Thyroid gland (tissue), 4 donors: ENCODE results near the gene NDUFB2. TPM values are rescaled to one million over a fixed set of nuclear protein-coding genes. Genes with fewer than 3 reads are reported as not detected.
A peak's percentile ranks its signal among the peaks of the same experiment; 100 is the strongest.

ENCODE experiments used
- DNase-seq, 2 donors: peaks; one replicate each; pipeline ENCODE4 v3.0.0-alpha.2; 2019
- H3K27ac ChIP-seq, 3 donors: fragments of 200-600 bp; sonication (generic); 1 replicate in 2 of 3; 2 replicates in 1 of 3; pipeline ENCODE4 v1.5.1; 2016 to 2019; ENCODE audit warnings: mild to moderate bottlenecking in 1 of 3, moderate library complexity in 1 of 3
- H3K27me3 ChIP-seq: fragments of 200-600 bp; sonication (generic); one replicate; pipeline ENCODE4 v1.5.1; 2019
- H3K36me3 ChIP-seq, 2 donors: fragments of 200-600 bp; sonication (generic); one replicate each; pipeline ENCODE4 v1.5.1; 2016 to 2019
- H3K4me1 ChIP-seq, 2 donors: fragments of 200-600 bp; sonication (generic); one replicate each; pipeline ENCODE4 v1.5.1; 2017 to 2019
- H3K4me3 ChIP-seq, 3 donors: fragments of 200-600 bp; sonication (generic); replicated peaks in 1 of 3; 1 replicate in 2 of 3; 2 replicates in 1 of 3; pipeline ENCODE4 v1.5.1; 2016; ENCODE audit warnings: mild to moderate bottlenecking in 1 of 3
- H3K9me3 ChIP-seq: fragments of 200-600 bp; sonication (generic); one replicate; pipeline ENCODE4 v1.5.1; 2017
- CTCF ChIP-seq, 6 experiments: fragments of 200-600 bp in 3 of 6; fragments of 450-650 bp in 3 of 6; sonication (generic) in 3 of 6; IDR thresholded peaks; one replicate each; pipeline ENCODE4 v1.5.1; 2016 to 2019; ENCODE audit warnings: antibody characterized with exemption in 6 of 6, mild to moderate bottlenecking in 2 of 6, inconsistent platforms in 1 of 6, moderate library complexity in 1 of 6
- POLR2A ChIP-seq, 2 donors: fragments of 450-650 bp; IDR thresholded peaks; one replicate each; pipeline ENCODE4 v1.6.1; 2017; ENCODE audit warnings: antibody characterized with exemption in 2 of 2, mild to moderate bottlenecking in 2 of 2, moderate library complexity in 1 of 2
- WGBS, 2 donors: methylation state at CpG; one replicate each; pipeline ENCODE4 v1.1.5; 2017; 5-methylcytosine and 5-hydroxymethylcytosine counted together
- intact Hi-C: fragments of 100-400 bp; cut with DNase I; formaldehyde crosslinking; loops from one replicate; pipeline ENCODE4 v1.15.1; 2023
- total RNA-seq, 4 donors: library from RNA; depleted of rRNA; stranded (reverse); fragments of >200 nt; gene quantifications; one replicate each; pipeline ENCODE4 v1.2.3, GENCODE V29; 2016

NDUFB2 gene
- total RNA-seq, 4 donors from 2014 or later, result 213 to 955 (median 698) TPM

- Histone ChIP-seq H3K27me3 (no peaks in the 10 kb centered on the region), H3K4me3 (no peak overlapping the region), H3K9me3 (no peaks in the 10 kb centered on the region), H3K36me3 (no peaks in the 10 kb centered on the region), H3K4me1 (peaks cover 12 to 15% of the 10 kb centered on the region in 2 donors), H3K27ac (no peak overlapping the region)
- TF ChIP-seq CTCF (IDR thresholded peaks at IDR 0.05) (peak; percentile 75 to 91 (median 84)), POLR2A (IDR thresholded peaks at IDR 0.05) (no peak)
- intact Hi-C loops, result loop anchor here (2.0 kb wide), 1 partner anchor 137 kb away; no protein-coding TSS in a partner anchor
- WGBS, 2 donors, result 26 to 27% methylated on average over 13 to 15 of the region's 15 CpGs
- DNase-seq, result peak; percentile 46 to 54
Observed at GRCh38 chr7:140653319-140654108, 43.0 kb upstream of the NDUFB2 start.

- WGBS, 2 donors, result 82 to 83% methylated on average over 2 of the region's 2 CpGs
- H3K27ac ChIP-seq, result no peak overlapping the region
- DNase-seq, result no peak
- no peak overlapping the region for H3K4me3 ChIP-seq
- H3K36me3 ChIP-seq, result no peaks in the 10 kb centered on the region
- intact Hi-C loops, result no loop called here
- TF ChIP-seq CTCF (IDR thresholded peaks at IDR 0.05) (no peak), POLR2A (IDR thresholded peaks at IDR 0.05) (no peak)
- H3K4me1 ChIP-seq, result peaks cover 12 to 15% of the 10 kb centered on the region in 2 donors
- no peaks in the 10 kb centered on the region for H3K27me3 ChIP-seq
- no peaks in the 10 kb centered on the region for H3K9me3 ChIP-seq
Observed at GRCh38 chr7:140654109-140654387, 42.5 kb upstream of the NDUFB2 start.

GRCh38 chr7:140654661-140655060 lies 41.8 kb upstream of the NDUFB2 start:
- Histone ChIP-seq H3K27ac (no peak overlapping the region), H3K4me3 (no peak overlapping the region), H3K9me3 (no peaks in the 10 kb centered on the region), H3K4me1 (peaks cover 12 to 15% of the 10 kb centered on the region in 2 donors), H3K36me3 (no peaks in the 10 kb centered on the region), H3K27me3 (no peaks in the 10 kb centered on the region)
- no peak for TF ChIP-seq CTCF (IDR thresholded peaks at IDR 0.05)
- TF ChIP-seq POLR2A (IDR thresholded peaks at IDR 0.05), result no peak
- intact Hi-C loops, result no loop called here
- no peak for DNase-seq
- 95 to 96% methylated on average over 4 of the region's 4 CpGs for WGBS, 2 donors

- 88 to 92% methylated on average over 16 of the region's 16 CpGs for WGBS, 2 donors
- DNase-seq, result no peak
- intact Hi-C loops, result no loop called here
- peak overlapping the region in 2 of 3 donors; percentile 67 to 78 for H3K27ac ChIP-seq
- peaks cover 12 to 15% of the 10 kb centered on the region in 2 donors for H3K4me1 ChIP-seq
- no peaks in the 10 kb centered on the region for H3K36me3 ChIP-seq
- H3K9me3 ChIP-seq, result no peaks in the 10 kb centered on the region
- TF ChIP-seq CTCF (IDR thresholded peaks at IDR 0.05) (no peak), POLR2A (IDR thresholded peaks at IDR 0.05) (no peak)
- H3K27me3 ChIP-seq, result no peaks in the 10 kb centered on the region
- H3K4me3 ChIP-seq, result no peak overlapping the region
Observed at GRCh38 chr7:140655511-140656408, 40.7 kb upstream of the NDUFB2 start.
